ENCODE results near the gene HOOK2. TPM values are rescaled to one million over a fixed set of nuclear protein-coding genes. Genes with fewer than 3 reads are reported as not detected.

HOOK2 gene
- total and polyA plus RNA-seq, 2 experiments from 2014 or later, result 56.9 to 86.4 TPM

GRCh38 chr19:12786952-12787351 lies 11.6 kb upstream of the HOOK2 start:
- no peak overlapping the region for H2AFZ ChIP-seq
- no peak overlapping the region for H3K27ac ChIP-seq (ENCODE audit: low read depth)
- Mint-ChIP-seq H3K27me3 (ENCODE audit: insufficient read depth, low read depth, poor library complexity) (peaks cover 27% of the 10 kb centered on the region), H3K9me3 (no peaks in the 10 kb centered on the region; the same call in 2 of the 3 replicates), H3K36me3 (ENCODE audit: low read depth) (no peaks in the 10 kb centered on the region; the same call in 2 of the 3 replicates), H3K4me1 (peaks cover 27% of the 10 kb centered on the region), H3K27ac (no peak overlapping the region), H3K4me3 (no peak overlapping the region)
- H3K4me3 ChIP-seq, result no peak overlapping the region
- no peak for TF ChIP-seq NANOG (IDR thresholded peaks at IDR 0.05; ENCODE audit: borderline replicate concordance)
- no peak for TF ChIP-seq REST (IDR thresholded peaks at IDR 0.05; ENCODE audit: unreplicated experiment)
- TF ChIP-seq JUNB (IDR thresholded peaks at IDR 0.05; ENCODE audit: unreplicated experiment), result no peak
- TF ChIP-seq ZNF331 (CRISPR knock-in tag; IDR thresholded peaks at IDR 0.05; ENCODE audit: low read depth), result no peak
- TF ChIP-seq CTCF (conservative IDR thresholded peaks at IDR 0.05; ENCODE audit: low read depth in 2 of 2), result no peak
- ATAC-seq (no peak), DNase-seq (ENCODE audit: low spot score) (no peak)
- H4K20me1 ChIP-seq (replicated peaks; ENCODE audit: insufficient read depth), result no peaks in the 10 kb centered on the region
- peaks cover 14% of the 10 kb centered on the region for H3K27me3 ChIP-seq (ENCODE audit: insufficient read depth)
- no peak overlapping the region for H3K4me2 ChIP-seq
- peaks cover 30% of the 10 kb centered on the region for H3F3A ChIP-seq (replicated peaks; ENCODE audit: low read depth)
- no peaks in the 10 kb centered on the region for H3K79me2 ChIP-seq (replicated peaks; ENCODE audit: insufficient read depth)
- no peaks in the 10 kb centered on the region for H3K9me2 ChIP-seq (ENCODE audit: insufficient read depth)
- H3K36me3 ChIP-seq (ENCODE audit: insufficient read depth), result no peaks in the 10 kb centered on the region
- peaks cover 32% of the 10 kb centered on the region for H3K4me1 ChIP-seq (ENCODE audit: insufficient read depth)

DNA sequence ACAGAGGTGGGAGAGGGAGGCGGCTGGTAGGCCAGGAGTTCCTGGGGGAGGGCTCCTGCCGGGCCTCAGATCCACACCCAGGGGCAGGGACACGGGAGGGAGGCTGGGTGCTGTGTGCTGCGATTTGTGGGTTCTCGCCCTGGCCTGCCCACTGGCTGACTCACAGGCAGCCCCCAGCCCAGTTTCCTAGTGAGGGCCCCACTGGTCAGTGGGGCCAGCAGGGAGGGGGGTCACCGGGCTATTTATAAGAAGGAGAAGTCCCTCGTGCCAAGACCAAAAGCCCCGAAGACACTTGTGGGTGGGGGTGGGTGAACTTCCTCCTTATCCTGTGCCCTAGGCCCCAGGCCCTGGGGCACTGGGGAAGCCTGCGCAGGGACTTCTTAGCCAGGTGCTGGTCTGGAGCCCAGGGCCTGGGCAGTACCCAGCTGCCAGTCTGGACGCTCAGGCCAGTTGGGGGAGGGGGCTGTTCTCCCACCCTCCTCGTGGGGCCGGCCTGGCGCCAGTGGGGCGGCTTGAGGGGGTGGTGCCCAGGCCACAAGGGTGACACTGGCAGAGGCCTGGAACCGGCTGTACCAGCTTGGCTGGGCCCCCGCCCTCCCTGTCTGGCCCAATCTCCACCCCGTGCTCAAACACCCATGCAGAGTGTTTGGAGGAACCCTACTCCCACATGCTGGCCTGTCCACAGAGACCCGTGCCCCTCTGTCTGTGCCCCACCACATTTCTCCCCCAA lies 11.0 kb upstream of the HOOK2 start:
- ATAC-seq (no peak), DNase-seq (ENCODE audit: low spot score) (no peak)
- H3K27me3 ChIP-seq (ENCODE audit: insufficient read depth), result peaks cover 9% of the 10 kb centered on the region
- H3K36me3 ChIP-seq (ENCODE audit: insufficient read depth), result no peaks in the 10 kb centered on the region
- no peak overlapping the region for H2AFZ ChIP-seq
- peaks cover 32% of the 10 kb centered on the region for H3K4me1 ChIP-seq (ENCODE audit: insufficient read depth)
- Mint-ChIP-seq H3K27ac (no peak overlapping the region), H3K9me3 (no peaks in the 10 kb centered on the region), H3K27me3 (ENCODE audit: insufficient read depth, low read depth, poor library complexity) (peaks cover 24% of the 10 kb centered on the region), H3K4me1 (peaks cover 27% of the 10 kb centered on the region), H3K36me3 (ENCODE audit: low read depth) (no peaks in the 10 kb centered on the region; the same call in 2 of the 3 replicates), H3K4me3 (no peak overlapping the region)
- H3K79me2 ChIP-seq (replicated peaks; ENCODE audit: insufficient read depth), result no peaks in the 10 kb centered on the region
- no peaks in the 10 kb centered on the region for H4K20me1 ChIP-seq (replicated peaks; ENCODE audit: insufficient read depth)
- peaks cover 36% of the 10 kb centered on the region for H3F3A ChIP-seq (replicated peaks; ENCODE audit: low read depth)
- no peaks in the 10 kb centered on the region for H3K9me2 ChIP-seq (ENCODE audit: insufficient read depth)
- no peak overlapping the region for H3K4me3 ChIP-seq
- H3K4me2 ChIP-seq, result no peak overlapping the region
- H3K27ac ChIP-seq (ENCODE audit: low read depth), result no peak overlapping the region
- TF ChIP-seq STAT1 (IDR thresholded peaks at IDR 0.05; ENCODE audit: unreplicated experiment) (no peak), NANOG (IDR thresholded peaks at IDR 0.05; ENCODE audit: borderline replicate concordance) (no peak), ZNF462 (CRISPR knock-in tag; IDR thresholded peaks at IDR 0.05) (no peak)
